OCI-LY7 (cell line): ENCODE data around the gene STX18.

Source experiments
- CTCF ChIP-seq: fragments of 200-600 bp; sonication (generic); conservative IDR thresholded peaks from 2 replicates; pipeline ENCODE4 v1.5.1; 2014; ENCODE audit warnings: mild to moderate bottlenecking, antibody characterized with exemption, low read length, moderate library complexity, mixed read lengths
- EZH2phosphoT487 ChIP-seq: fragments of 200-600 bp; sonication (generic); IDR thresholded peaks from 2 replicates; pipeline ENCODE4 v1.6.1; 2018; ENCODE audit warnings: low read depth, borderline replicate concordance, mild to moderate bottlenecking, mixed run types, antibody characterized with exemption, low read length, moderate library complexity, mixed read lengths

GRCh38 chr4:4474476-4474875, 67.4 kb downstream of the STX18 start:
- TF ChIP-seq CTCF (no peak), EZH2phosphoT487 (no peak)
